Activated T-helper 17 cell treated with anti-CD3 and anti-CD28 coated beads, Interleukin-2, amount 50 U/mL, for 72 hours (primary cell): ENCODE measurements around the gene FHOD3. TPM values are rescaled to one million over a fixed set of nuclear protein-coding genes. Genes with fewer than 3 reads are reported as not detected.

ENCODE experiments used
- ATAC-seq: fragments of 150-1000 bp; cut with Tn5 transposase; replicated peaks from 2 replicates; pipeline ENCODE4 v1.10.0; 2021; ENCODE audit warnings: mild to moderate bottlenecking, moderate library complexity
- H3K27ac Mint-ChIP-seq: one replicate; pipeline ENCODE4 v1.8.0; 2022; ENCODE audit warnings: mixed read lengths
- H3K27me3 Mint-ChIP-seq: one replicate; pipeline ENCODE4 v1.8.0; 2022; ENCODE audit warnings: mixed read lengths
- H3K36me3 Mint-ChIP-seq: one replicate; pipeline ENCODE4 v1.8.0; 2022; ENCODE audit warnings: low read depth, mild to moderate bottlenecking, mixed read lengths
- H3K4me1 Mint-ChIP-seq: one replicate; pipeline ENCODE4 v1.8.0; 2022; ENCODE audit warnings: mixed read lengths
- H3K4me3 Mint-ChIP-seq: one replicate; pipeline ENCODE4 v1.8.0; 2022; ENCODE audit warnings: mild to moderate bottlenecking, mixed read lengths
- H3K9me3 Mint-ChIP-seq: one replicate; pipeline ENCODE4 v1.8.0; 2022; ENCODE audit warnings: mixed read lengths
- total RNA-seq, 2 donors: library from RNA; stranded (reverse); gene quantifications; one replicate each; pipeline ENCODE4 v1.2.3, GENCODE V29; 2022

The FHOD3 gene
- total RNA-seq, 2 donors from 2014 or later: not detected

DNA sequence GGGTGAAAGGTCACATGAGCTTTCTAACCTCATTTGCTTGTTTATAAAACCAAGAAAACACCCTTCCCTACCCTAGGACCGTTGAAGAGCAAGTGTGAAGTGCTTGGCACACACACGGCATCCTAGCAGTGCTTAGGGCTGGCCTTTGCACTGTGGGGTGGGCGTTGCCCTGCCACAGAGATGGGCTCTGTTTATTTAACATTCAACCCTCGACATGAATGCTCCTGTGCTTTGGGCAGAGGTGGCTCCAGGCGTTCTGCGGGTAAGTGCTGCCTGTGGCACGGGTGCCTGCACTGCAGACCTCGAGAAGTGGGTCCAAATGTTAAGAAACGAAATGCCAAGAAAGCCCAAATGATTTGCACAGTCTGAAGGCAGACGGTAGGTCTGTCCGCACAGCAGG, 170.1 kb downstream of the FHOD3 start:
- H3K4me1 Mint-ChIP-seq: no peaks in the 10 kb centered on the region
- H3K36me3 Mint-ChIP-seq: no peaks in the 10 kb centered on the region
- H3K9me3 Mint-ChIP-seq: no peaks in the 10 kb centered on the region
- ATAC-seq: no peak
- no peak overlapping the region for H3K27ac Mint-ChIP-seq
- no peaks in the 10 kb centered on the region for H3K27me3 Mint-ChIP-seq
- H3K4me3 Mint-ChIP-seq: no peak overlapping the region

DNA sequence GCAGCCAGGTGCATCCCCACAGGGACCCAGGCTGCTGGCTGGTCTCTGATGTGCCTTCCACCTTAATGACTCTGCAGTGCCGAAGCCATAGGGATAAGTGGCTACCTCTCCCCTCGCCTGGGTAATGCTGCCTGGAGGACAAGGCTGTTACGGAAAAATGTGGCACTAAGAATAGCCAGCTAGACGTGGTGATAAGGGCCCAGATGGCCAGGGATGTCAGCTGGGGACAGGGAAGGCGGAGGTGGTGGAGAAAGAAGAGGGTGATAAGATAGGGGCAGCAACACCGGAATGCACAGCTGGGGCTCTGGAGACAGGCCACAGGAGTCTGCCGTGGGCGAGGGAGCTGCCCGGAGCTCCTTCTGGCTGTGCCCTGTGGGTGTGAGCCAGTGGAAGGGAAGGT, 170.6 kb downstream of the FHOD3 start:
- no peaks in the 10 kb centered on the region for H3K27me3 Mint-ChIP-seq
- no peak for ATAC-seq
- no peaks in the 10 kb centered on the region for H3K4me1 Mint-ChIP-seq
- H3K36me3 Mint-ChIP-seq: no peaks in the 10 kb centered on the region
- no peaks in the 10 kb centered on the region for H3K9me3 Mint-ChIP-seq
- H3K27ac Mint-ChIP-seq: no peak overlapping the region
- H3K4me3 Mint-ChIP-seq: no peak overlapping the region

DNA sequence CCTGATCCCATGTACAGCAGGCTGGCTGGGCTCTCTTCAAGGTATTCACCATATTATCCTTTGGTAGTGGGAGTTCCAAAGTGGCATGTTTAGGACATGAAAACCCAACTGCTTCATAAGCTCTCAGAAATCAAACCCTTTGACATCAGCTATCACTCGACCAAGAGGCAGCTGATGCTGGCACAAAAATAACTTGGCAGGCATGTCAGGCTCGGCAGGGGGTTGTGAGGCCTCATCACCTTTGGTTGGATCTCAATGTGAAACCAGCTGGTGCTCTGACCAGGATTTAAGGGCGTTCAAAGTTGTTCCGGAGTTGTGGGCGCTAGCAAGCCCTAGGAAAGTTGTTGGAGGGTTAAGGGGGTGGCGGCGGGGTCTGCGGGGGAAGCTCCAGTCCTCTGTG, 171.9 kb downstream of the FHOD3 start:
- Mint-ChIP-seq H3K9me3 (no peaks in the 10 kb centered on the region), H3K4me1 (no peaks in the 10 kb centered on the region), H3K27me3 (peaks cover 5% of the 10 kb centered on the region), H3K36me3 (no peaks in the 10 kb centered on the region), H3K27ac (no peak overlapping the region), H3K4me3 (no peak overlapping the region)
- ATAC-seq: no peak

DNA sequence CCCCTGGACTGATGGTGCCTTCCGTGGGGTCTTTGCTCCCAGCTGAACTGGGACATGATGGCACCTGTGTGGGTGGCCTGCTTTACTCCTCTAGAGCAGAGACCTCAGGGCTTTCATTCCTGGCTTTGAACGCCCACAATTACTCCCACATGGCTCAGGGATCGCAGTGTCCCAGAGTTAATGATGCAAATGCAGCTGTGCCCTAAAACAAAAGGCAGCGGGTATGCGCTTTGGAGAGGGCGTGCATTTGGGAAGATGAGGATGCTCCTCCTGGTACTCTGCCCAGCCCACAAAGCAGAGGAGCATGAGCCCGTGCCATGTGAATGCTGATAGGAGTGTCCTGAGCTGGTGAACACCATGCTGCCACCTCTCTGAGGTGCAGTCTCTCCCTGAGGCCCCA, 173.4 kb downstream of the FHOD3 start:
- Mint-ChIP-seq H3K4me3 (no peak overlapping the region), H3K27ac (no peak overlapping the region), H3K4me1 (no peaks in the 10 kb centered on the region), H3K36me3 (no peaks in the 10 kb centered on the region), H3K9me3 (no peaks in the 10 kb centered on the region), H3K27me3 (peaks cover 5% of the 10 kb centered on the region)
- no peak for ATAC-seq

DNA sequence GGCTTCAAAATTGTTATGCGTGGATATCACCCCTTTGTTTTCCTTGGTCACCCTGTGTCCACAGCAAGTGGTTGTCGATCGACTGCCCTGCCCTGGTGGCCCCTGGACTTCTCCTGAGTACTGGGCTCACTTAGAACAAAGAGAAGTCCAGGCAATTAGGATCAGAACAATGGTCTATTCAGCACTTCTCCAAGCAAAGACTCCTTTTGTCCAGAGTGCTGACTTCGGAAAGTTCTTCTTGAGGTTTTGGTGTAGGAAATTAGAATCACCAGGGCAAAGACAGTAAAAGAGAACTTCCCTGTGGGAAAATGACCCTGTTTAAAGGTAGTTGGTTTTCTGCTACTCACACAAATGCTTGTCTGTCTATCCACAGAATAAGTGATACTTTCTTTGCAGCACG, 173.9 kb downstream of the FHOD3 start:
- Mint-ChIP-seq H3K4me3 (no peak overlapping the region), H3K4me1 (no peaks in the 10 kb centered on the region), H3K27me3 (peaks cover 5% of the 10 kb centered on the region), H3K36me3 (no peaks in the 10 kb centered on the region), H3K27ac (no peak overlapping the region), H3K9me3 (no peaks in the 10 kb centered on the region)
- no peak for ATAC-seq

DNA sequence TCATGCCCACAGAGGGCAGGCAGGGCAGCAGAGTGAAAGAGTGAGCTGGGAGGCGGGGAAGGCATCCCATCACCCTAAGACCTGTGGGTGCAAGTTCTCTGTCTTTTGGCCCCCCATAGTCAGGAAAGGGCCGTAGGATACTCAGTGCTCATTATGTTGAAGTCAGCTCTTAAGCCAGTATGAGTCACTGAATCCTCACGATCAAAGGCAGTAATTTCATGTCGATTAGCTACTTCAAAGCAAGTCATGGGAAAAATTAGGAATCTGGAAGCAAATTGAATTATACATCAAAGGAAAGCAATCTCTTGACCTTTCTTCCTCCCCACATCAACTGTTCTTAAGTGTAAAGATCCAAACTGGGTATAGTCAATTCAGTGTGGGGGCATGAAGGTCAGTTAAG, 178.9 kb downstream of the FHOD3 start:
- Mint-ChIP-seq H3K4me1 (no peaks in the 10 kb centered on the region), H3K4me3 (no peak overlapping the region), H3K36me3 (no peaks in the 10 kb centered on the region), H3K9me3 (no peaks in the 10 kb centered on the region), H3K27me3 (peaks cover 9% of the 10 kb centered on the region), H3K27ac (no peak overlapping the region)
- no peak for ATAC-seq

DNA sequence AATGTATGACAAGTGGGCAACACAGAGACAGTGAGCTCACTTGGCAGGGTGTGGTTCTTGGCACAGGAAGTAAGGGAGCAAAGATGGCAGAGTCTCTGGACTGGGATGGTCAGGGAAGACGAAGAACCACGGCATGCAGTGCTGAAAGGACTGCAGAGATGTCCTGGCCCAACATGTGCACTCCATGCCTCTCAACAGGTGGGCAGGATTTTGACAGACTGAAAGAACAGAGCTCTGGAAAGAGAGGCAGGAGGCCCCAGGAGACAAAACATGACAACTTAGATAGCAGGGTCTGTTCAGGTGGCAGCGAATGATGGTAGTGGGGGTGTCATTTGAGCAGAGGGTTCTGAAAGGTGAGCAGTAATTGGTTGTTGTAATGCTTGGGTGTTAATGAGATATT, 180.3 kb downstream of the FHOD3 start:
- H3K4me1 Mint-ChIP-seq: no peaks in the 10 kb centered on the region
- H3K36me3 Mint-ChIP-seq: no peaks in the 10 kb centered on the region
- no peaks in the 10 kb centered on the region for H3K9me3 Mint-ChIP-seq
- H3K27ac Mint-ChIP-seq: no peak overlapping the region
- ATAC-seq: no peak
- peaks cover 12% of the 10 kb centered on the region for H3K27me3 Mint-ChIP-seq
- no peak overlapping the region for H3K4me3 Mint-ChIP-seq

DNA sequence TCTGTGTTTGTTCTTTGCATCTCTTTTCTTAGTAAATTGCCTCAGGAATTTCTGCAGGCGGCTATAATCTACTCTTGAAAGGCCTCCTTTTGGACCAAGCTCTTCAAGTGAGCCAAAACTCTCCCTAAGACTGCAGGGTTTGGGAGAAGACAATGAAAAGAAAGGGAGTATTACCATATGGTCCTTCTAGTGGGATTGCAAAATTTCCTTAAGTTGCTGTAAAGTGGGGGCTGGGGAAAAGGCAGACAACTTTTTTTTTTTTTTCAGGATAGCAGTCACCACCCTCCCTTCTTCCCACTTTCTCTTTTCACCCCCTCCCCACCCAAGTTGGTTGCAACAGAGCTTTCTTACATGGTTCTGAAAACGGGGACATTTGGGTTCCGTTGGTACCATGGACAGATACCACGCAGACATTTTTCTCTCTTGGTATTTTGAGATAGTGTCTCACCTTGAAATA, 183.7 kb downstream of the FHOD3 start:
- no peak for ATAC-seq
- no peaks in the 10 kb centered on the region for H3K9me3 Mint-ChIP-seq
- H3K4me1 Mint-ChIP-seq: no peaks in the 10 kb centered on the region
- no peak overlapping the region for H3K27ac Mint-ChIP-seq
- H3K36me3 Mint-ChIP-seq: no peaks in the 10 kb centered on the region
- H3K4me3 Mint-ChIP-seq: no peak overlapping the region
- H3K27me3 Mint-ChIP-seq: peaks cover 8% of the 10 kb centered on the region

DNA sequence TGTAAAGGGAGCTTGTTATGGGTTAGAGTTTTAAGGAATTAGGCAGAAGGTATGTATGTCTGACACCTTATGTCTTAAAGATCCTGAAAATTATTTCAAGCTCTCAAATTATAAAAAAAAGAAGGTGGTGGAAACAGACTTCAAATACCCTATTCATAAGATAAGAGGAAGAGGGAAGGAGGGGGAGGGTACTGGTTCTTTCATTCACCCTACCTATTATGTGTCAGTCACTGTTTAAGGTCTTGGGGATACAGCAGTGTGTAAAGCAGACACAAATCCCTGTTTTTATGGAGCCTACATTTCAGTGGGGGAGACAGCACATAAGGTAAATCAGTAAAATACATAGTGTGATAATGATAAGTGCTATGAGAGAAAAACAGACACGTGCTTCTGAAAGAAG, 184.4 kb downstream of the FHOD3 start:
- no peak overlapping the region for H3K27ac Mint-ChIP-seq
- H3K9me3 Mint-ChIP-seq: no peaks in the 10 kb centered on the region
- no peaks in the 10 kb centered on the region for H3K36me3 Mint-ChIP-seq
- H3K27me3 Mint-ChIP-seq: peaks cover 4% of the 10 kb centered on the region
- H3K4me3 Mint-ChIP-seq: no peak overlapping the region
- no peaks in the 10 kb centered on the region for H3K4me1 Mint-ChIP-seq
- ATAC-seq: no peak

DNA sequence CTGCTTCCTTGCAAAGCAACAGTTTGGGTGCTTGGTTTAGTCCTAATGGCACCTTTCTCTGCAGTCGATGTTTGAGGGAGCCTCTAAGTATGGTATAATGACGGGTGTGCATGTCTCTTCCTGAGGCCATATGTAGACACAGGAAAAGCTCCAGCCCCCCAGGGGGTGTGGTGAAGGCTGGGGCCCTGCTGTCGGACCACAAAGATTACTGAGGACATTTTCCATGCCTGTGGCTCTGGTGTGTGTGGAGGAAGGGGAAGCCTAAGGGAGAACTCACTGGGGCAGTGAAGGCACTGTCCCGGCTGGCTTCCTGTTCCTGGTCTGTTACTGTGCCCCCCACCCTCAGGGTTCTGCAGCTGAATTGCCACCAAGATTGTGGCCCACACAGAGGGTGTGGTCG, 187.1 kb downstream of the FHOD3 start:
- Mint-ChIP-seq H3K4me3 (no peak overlapping the region), H3K27ac (no peak overlapping the region), H3K36me3 (no peaks in the 10 kb centered on the region), H3K27me3 (peaks cover 3% of the 10 kb centered on the region), H3K4me1 (no peaks in the 10 kb centered on the region), H3K9me3 (no peaks in the 10 kb centered on the region)
- ATAC-seq: no peak

DNA sequence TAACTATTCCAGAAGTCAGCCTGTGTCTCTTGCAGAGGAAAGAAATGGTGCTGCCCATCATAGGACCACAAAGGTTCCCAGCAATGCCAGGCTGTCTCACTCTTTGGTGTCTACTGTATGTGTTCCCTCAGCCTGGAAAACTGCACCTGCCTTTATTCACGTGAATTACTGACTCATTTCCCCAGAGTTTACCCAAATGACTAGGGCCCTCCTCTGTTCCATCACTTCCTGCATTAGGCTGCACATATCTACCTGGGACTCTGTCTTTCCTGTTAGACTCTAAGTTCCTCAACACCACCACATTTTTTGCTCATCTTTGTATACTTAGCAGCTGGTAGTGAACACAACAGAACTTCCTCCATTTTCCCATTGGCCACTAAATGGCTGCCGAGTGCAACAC, 188.3 kb downstream of the FHOD3 start:
- Mint-ChIP-seq H3K36me3 (no peaks in the 10 kb centered on the region), H3K27me3 (peaks cover 3% of the 10 kb centered on the region), H3K4me3 (no peak overlapping the region), H3K4me1 (no peaks in the 10 kb centered on the region), H3K27ac (no peak overlapping the region), H3K9me3 (no peaks in the 10 kb centered on the region)
- peak; percentile 9 for ATAC-seq

DNA sequence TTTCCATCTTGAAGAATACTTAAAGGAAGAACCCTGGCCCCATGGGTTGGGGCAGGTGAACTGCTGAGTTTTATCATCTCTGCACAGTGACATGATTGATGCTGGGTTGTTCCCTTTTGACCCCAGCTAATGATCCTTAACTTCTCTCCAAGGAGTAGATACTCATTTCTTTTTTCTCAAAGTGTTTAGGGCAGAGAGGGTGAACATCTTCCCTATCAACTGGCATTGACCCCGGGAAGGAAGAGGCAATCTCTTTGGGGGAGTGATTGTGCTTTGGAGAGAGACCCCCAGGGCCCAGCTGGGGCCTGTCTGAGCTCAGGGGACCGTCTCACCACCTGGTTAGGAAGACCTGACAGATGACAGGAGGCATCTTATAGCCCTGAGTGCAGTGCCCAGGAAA, 190.6 kb downstream of the FHOD3 start:
- no peaks in the 10 kb centered on the region for H3K4me1 Mint-ChIP-seq
- H3K27ac Mint-ChIP-seq: no peak overlapping the region
- ATAC-seq: no peak
- no peak overlapping the region for H3K4me3 Mint-ChIP-seq
- H3K27me3 Mint-ChIP-seq: peaks cover 2% of the 10 kb centered on the region
- no peaks in the 10 kb centered on the region for H3K36me3 Mint-ChIP-seq
- H3K9me3 Mint-ChIP-seq: no peaks in the 10 kb centered on the region

DNA sequence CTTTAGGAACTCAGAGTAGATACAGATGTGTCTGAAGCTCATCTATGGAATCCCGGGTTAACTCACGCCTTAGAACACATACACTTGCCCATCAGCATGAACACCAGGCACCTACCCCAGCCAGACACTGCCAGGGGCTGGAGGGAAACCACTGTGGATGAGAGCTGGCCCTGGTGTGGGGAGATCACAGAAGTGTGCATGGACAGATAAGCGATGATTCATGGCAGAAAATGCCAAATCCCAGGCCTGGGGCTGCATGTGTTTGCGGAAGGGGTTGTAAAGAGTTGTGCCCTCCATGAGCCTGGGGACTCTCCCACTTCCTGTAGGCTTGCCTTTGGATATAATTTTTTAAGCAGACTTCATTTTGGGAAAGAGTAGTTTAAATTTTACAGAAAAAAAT, 193.4 kb downstream of the FHOD3 start:
- no peak overlapping the region for H3K27ac Mint-ChIP-seq
- H3K27me3 Mint-ChIP-seq: peaks cover 2% of the 10 kb centered on the region
- H3K4me3 Mint-ChIP-seq: no peak overlapping the region
- no peaks in the 10 kb centered on the region for H3K9me3 Mint-ChIP-seq
- ATAC-seq: no peak
- no peaks in the 10 kb centered on the region for H3K4me1 Mint-ChIP-seq
- H3K36me3 Mint-ChIP-seq: no peaks in the 10 kb centered on the region

DNA sequence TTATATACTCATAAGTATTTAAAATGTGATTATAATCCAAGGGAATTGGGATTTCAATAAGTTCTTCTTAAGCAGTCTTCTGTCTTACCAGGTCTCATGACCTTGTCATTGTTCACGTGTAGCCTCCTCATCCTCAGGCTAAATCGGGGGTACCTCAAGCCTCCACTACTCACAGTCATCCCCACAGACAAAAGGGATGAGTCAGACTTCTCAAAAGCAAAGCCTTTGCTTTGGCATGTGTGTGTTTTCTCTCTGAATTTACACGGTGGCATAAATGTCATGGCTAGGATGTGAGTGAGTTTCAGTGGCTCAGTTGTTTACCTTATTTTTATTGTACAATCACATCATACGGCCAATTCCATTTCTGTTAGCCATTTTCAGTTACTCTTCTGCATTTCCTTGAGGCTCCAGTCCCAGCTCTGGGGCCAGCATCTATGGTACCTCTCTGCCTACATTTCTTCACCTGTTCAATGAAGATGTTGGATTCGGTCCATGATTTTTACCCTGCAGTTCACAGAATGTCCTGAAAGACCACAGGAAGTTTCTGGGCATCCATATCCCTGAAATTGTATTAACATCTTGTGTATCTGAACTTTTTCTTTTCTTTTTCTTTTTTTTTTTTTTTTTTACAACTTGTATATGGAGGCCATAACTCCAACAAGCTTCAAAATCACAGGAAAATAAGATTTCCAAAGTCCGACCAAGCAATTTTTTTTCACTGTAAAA, 195.3 kb downstream of the FHOD3 start:
- no peaks in the 10 kb centered on the region for H3K4me1 Mint-ChIP-seq
- no peak for ATAC-seq
- no peak overlapping the region for H3K4me3 Mint-ChIP-seq
- no peak overlapping the region for H3K27ac Mint-ChIP-seq
- peaks cover 2% of the 10 kb centered on the region for H3K27me3 Mint-ChIP-seq
- no peaks in the 10 kb centered on the region for H3K9me3 Mint-ChIP-seq
- H3K36me3 Mint-ChIP-seq: no peaks in the 10 kb centered on the region

DNA sequence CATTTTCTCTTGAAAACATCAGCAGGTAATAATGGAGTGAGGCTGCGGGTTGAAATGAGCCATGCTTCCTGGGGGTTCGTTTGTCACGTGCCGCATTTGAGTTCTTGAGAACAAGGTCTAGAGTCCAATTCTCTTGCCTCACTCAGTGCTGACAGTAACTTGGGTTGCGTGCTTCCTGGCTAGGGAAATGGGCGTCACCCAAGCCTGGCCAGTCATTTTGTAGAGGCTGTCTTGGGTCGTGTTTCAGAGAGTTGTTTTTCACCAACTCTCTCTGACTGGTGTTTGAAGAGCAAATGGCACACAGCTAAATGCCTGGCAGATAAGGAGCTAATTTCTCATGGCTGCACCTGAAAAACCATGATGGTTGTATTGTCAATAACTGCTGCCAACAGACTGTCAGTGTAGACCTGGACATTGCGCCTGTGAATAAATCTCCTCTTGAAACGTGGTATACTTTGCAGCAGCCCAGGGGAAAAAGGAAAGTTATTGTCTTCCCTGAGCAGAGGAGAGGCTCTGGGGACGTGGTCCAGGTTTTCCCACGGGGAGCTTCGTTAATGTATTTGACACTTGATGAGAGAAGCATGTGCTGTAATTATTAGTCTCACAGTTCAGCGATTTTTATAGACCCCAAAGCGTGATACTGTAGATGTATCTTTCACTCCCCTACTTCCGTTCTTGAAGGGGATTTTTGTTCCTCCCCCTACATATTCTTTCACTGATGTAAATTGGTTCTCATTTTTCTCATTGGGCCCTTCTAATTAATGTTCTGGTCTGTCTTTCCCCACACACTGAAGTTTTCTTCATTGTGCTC, 196.0 kb downstream of the FHOD3 start:
- H3K36me3 Mint-ChIP-seq: no peaks in the 10 kb centered on the region
- no peaks in the 10 kb centered on the region for H3K9me3 Mint-ChIP-seq
- peaks cover 2% of the 10 kb centered on the region for H3K27me3 Mint-ChIP-seq

More for the DNA sequence above, 196.0 kb downstream of the FHOD3 start:
- H3K4me1 Mint-ChIP-seq: no peaks in the 10 kb centered on the region
- no peak overlapping the region for H3K27ac Mint-ChIP-seq
- no peak for ATAC-seq
- H3K4me3 Mint-ChIP-seq: no peak overlapping the region
